ENCODE data around the gene SLC22A2. TPM values are rescaled to one million over a fixed set of nuclear protein-coding genes. Genes with fewer than 3 reads are reported as not detected.

The SLC22A2 gene
- total RNA-seq, 3 donors from 2014 or later (not counting 1 experiment from before 2014, with no cell fraction given), result not detected

DNA sequence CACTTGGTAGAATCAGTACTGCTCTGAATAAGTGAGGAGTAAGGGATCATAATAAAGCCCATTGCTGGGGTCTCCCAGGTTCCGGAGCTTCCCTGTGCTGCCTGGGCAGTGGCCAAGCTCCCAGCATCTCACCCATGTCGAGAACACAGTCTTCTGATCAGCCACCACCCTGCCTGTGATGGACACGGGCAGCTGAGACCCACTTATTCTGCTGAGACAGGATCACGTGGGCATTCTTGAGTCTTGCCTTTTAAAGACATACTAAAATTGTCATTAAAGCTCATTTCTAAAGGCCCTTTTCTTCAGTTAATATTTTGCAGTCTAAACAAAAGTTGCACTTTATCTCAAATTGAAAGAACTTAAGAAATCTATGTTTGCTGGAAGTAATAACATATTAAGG is 42.7 kb upstream of the SLC22A2 start:
- Histone ChIP-seq H3K4me3 (ENCODE audit: low read length) (no peak overlapping the region), H3K27ac (ENCODE audit: low read length) (no peak overlapping the region), H3K36me3 (ENCODE audit: control insufficient read depth, insufficient read depth, low read length) (no peaks in the 10 kb centered on the region), H3K9me3 (ENCODE audit: control insufficient read depth, insufficient read depth, low read length) (no peaks in the 10 kb centered on the region), H3K4me1 (ENCODE audit: control insufficient read depth, insufficient read depth, low read length) (no peaks in the 10 kb centered on the region), H3K27me3 (ENCODE audit: control insufficient read depth, insufficient read depth, low read length) (no peaks in the 10 kb centered on the region)
- 84% methylated on average over 4 of the region's 4 CpGs for WGBS (ENCODE audit: insufficient coverage)
- intact Hi-C loops (cut with micrococcal nuclease), result no loop called here
- Mint-ChIP-seq H3K36me3 (no peaks in the 10 kb centered on the region), H3K4me3 (no peak overlapping the region), H3K27ac (no peak overlapping the region), H3K9me3 (no peaks in the 10 kb centered on the region), H3K27me3 (ENCODE audit: low read depth in 2 of 2) (peaks cover 12 to 15% of the 10 kb centered on the region in 2 donors), H3K4me1 (peaks cover 0 to 14% of the 10 kb centered on the region in 2 donors)
- DNase-seq, result no peak
- TF ChIP-seq, protein P1, sequence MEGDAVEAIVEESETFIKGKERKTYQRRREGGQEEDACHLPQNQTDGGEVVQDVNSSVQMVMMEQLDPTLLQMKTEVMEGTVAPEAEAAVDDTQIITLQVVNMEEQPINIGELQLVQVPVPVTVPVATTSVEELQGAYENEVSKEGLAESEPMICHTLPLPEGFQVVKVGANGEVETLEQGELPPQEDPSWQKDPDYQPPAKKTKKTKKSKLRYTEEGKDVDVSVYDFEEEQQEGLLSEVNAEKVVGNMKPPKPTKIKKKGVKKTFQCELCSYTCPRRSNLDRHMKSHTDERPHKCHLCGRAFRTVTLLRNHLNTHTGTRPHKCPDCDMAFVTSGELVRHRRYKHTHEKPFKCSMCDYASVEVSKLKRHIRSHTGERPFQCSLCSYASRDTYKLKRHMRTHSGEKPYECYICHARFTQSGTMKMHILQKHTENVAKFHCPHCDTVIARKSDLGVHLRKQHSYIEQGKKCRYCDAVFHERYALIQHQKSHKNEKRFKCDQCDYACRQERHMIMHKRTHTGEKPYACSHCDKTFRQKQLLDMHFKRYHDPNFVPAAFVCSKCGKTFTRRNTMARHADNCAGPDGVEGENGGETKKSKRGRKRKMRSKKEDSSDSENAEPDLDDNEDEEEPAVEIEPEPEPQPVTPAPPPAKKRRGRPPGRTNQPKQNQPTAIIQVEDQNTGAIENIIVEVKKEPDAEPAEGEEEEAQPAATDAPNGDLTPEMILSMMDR (IDR thresholded peaks at IDR 0.05), result no peak
- ATAC-seq, result no peak

DNA sequence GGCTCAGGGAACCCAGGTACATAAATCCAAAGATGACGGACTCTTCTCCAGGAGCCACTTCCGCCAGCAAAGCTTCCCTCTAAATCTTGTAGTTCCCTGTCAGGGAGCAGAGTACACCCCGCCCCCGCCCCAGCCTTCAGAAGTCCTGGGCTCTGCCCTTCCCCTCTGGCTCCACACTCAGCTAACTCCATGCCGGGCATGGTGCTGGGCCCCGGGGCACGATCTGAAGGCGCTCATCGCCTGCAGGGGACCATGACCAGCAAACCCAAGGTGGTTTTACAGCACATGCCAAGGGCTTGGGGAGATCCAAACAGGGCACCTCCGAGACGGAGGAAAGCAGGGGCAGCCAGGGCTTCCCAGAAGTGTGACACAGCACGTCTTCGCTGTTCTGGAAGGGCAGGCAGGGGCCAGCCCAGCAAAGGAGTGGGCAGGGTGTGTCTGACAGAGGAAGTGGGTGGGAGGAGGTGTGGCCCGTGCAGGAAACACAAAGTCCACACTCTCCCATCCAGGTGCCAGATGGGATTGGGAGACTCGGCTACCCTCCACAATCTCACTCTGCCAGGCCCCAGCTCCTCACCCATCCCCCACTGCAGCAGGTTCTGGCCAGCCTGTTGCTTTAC is 41.6 kb upstream of the SLC22A2 start:
- Mint-ChIP-seq H3K36me3 (no peaks in the 10 kb centered on the region), H3K27ac (no peak overlapping the region), H3K9me3 (no peaks in the 10 kb centered on the region), H3K4me3 (no peak overlapping the region), H3K4me1 (peaks cover 0 to 14% of the 10 kb centered on the region in 2 donors), H3K27me3 (ENCODE audit: low read depth in 2 of 2) (peaks cover 17 to 19% of the 10 kb centered on the region in 2 donors)
- WGBS (ENCODE audit: insufficient coverage), result 70% methylated on average over 15 of the region's 15 CpGs
- Histone ChIP-seq H3K4me3 (ENCODE audit: low read length) (no peak overlapping the region), H3K27ac (ENCODE audit: low read length) (no peak overlapping the region), H3K27me3 (ENCODE audit: control insufficient read depth, insufficient read depth, low read length) (no peaks in the 10 kb centered on the region), H3K9me3 (ENCODE audit: control insufficient read depth, insufficient read depth, low read length) (no peaks in the 10 kb centered on the region), H3K4me1 (ENCODE audit: control insufficient read depth, insufficient read depth, low read length) (no peaks in the 10 kb centered on the region), H3K36me3 (ENCODE audit: control insufficient read depth, insufficient read depth, low read length) (no peaks in the 10 kb centered on the region)
- ATAC-seq (no peak), DNase-seq (no peak)
- TF ChIP-seq, protein P1 (IDR thresholded peaks at IDR 0.05), result no peak
- intact Hi-C loops (cut with micrococcal nuclease), result no loop called here

DNA sequence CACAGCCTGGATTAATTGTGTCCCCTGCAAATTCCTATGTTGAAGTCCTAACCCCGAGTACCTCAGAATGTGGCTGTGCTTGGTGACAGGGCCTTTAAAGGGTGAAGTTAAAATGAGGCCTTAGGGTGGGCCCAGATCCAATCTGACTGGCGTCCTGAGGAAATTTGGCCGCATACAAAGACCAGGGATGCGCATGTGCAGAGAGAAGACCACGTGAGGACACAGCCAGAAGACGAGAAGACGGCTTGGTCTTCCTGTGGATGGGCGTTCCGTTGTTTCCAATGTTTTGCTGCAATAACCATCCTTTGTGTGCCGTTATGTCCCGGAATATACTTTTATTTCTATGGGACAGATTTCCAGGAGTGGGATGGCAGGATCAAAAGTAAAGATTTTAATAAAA is 40.9 kb upstream of the SLC22A2 start:
- no peak overlapping the region for H3K27ac ChIP-seq (ENCODE audit: low read length)
- intact Hi-C loops (cut with micrococcal nuclease), result no loop called here
- H3K4me1 Mint-ChIP-seq, result peaks cover 0 to 14% of the 10 kb centered on the region in 2 donors
- no peak overlapping the region for H3K4me3 Mint-ChIP-seq
- H3K27me3 Mint-ChIP-seq (ENCODE audit: low read depth in 2 of 2), result peaks cover 12 to 17% of the 10 kb centered on the region in 2 donors
- no peak for ATAC-seq
- TF ChIP-seq, protein P1 (IDR thresholded peaks at IDR 0.05), result no peak
- no peaks in the 10 kb centered on the region for H3K36me3 Mint-ChIP-seq
- 95% methylated on average over 11 of the region's 11 CpGs for WGBS (ENCODE audit: insufficient coverage)
- H3K9me3 Mint-ChIP-seq, result no peaks in the 10 kb centered on the region
- H3K36me3 ChIP-seq (ENCODE audit: control insufficient read depth, insufficient read depth, low read length), result no peaks in the 10 kb centered on the region
- no peak overlapping the region for H3K4me3 ChIP-seq (ENCODE audit: low read length)
- no peaks in the 10 kb centered on the region for H3K27me3 ChIP-seq (ENCODE audit: control insufficient read depth, insufficient read depth, low read length)
- H3K9me3 ChIP-seq (ENCODE audit: control insufficient read depth, insufficient read depth, low read length), result no peaks in the 10 kb centered on the region
- no peaks in the 10 kb centered on the region for H3K4me1 ChIP-seq (ENCODE audit: control insufficient read depth, insufficient read depth, low read length)
- no peak overlapping the region for H3K27ac Mint-ChIP-seq
- no peak for DNase-seq

DNA sequence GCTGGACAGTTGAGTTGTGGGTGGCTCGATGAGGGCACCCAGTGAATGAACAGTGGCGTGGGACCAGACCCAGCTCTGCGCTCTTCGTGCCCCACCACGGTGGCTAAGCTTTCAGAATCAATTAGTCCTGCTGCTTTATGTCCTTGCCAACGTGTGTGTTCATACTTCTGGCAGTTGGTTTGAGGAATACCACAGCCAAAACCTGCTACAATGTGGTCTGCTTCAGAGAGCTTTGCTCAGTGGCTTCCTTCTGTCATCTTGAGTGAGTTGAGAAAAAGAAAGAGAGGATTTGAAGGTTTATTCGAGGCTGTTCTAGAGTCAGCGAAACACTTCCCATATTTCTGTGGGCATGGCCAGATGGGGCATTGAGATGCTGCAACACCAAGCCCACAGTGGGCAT is 39.5 kb upstream of the SLC22A2 start:
- no peak overlapping the region for H3K27ac ChIP-seq (ENCODE audit: low read length)
- H3K9me3 Mint-ChIP-seq, result no peaks in the 10 kb centered on the region
- H3K36me3 Mint-ChIP-seq, result no peaks in the 10 kb centered on the region
- ATAC-seq (no peak), DNase-seq (no peak)
- 84% methylated on average over 7 of the region's 8 CpGs for WGBS (ENCODE audit: insufficient coverage)
- TF ChIP-seq, protein P1 (IDR thresholded peaks at IDR 0.05), result no peak
- H3K4me1 Mint-ChIP-seq, result peaks cover 0 to 14% of the 10 kb centered on the region in 2 donors
- peaks cover 5% of the 10 kb centered on the region for H3K27me3 ChIP-seq (ENCODE audit: control insufficient read depth, insufficient read depth, low read length)
- H3K4me3 ChIP-seq (ENCODE audit: low read length), result no peak overlapping the region
- H3K9me3 ChIP-seq (ENCODE audit: control insufficient read depth, insufficient read depth, low read length), result no peaks in the 10 kb centered on the region
- H3K36me3 ChIP-seq (ENCODE audit: control insufficient read depth, insufficient read depth, low read length), result no peaks in the 10 kb centered on the region
- H3K4me1 ChIP-seq (ENCODE audit: control insufficient read depth, insufficient read depth, low read length), result no peaks in the 10 kb centered on the region
- peaks cover 7 to 17% of the 10 kb centered on the region in 2 donors for H3K27me3 Mint-ChIP-seq (ENCODE audit: low read depth in 2 of 2)
- peak overlapping the region in 1 of 2 donors; percentile 31 for H3K27ac Mint-ChIP-seq
- no peak overlapping the region for H3K4me3 Mint-ChIP-seq
- intact Hi-C loops (cut with micrococcal nuclease), result no loop called here
